ENCODE data around the gene FNDC5. TPM values are rescaled to one million over a fixed set of nuclear protein-coding genes. Genes with fewer than 3 reads are reported as not detected.

The FNDC5 gene
- total and polyA plus RNA-seq, 2 of the 13 experiments (the other 11 are each of a cell fraction or from before 2014, with no cell fraction given) = 1.4 to 3.1 TPM

DNA sequence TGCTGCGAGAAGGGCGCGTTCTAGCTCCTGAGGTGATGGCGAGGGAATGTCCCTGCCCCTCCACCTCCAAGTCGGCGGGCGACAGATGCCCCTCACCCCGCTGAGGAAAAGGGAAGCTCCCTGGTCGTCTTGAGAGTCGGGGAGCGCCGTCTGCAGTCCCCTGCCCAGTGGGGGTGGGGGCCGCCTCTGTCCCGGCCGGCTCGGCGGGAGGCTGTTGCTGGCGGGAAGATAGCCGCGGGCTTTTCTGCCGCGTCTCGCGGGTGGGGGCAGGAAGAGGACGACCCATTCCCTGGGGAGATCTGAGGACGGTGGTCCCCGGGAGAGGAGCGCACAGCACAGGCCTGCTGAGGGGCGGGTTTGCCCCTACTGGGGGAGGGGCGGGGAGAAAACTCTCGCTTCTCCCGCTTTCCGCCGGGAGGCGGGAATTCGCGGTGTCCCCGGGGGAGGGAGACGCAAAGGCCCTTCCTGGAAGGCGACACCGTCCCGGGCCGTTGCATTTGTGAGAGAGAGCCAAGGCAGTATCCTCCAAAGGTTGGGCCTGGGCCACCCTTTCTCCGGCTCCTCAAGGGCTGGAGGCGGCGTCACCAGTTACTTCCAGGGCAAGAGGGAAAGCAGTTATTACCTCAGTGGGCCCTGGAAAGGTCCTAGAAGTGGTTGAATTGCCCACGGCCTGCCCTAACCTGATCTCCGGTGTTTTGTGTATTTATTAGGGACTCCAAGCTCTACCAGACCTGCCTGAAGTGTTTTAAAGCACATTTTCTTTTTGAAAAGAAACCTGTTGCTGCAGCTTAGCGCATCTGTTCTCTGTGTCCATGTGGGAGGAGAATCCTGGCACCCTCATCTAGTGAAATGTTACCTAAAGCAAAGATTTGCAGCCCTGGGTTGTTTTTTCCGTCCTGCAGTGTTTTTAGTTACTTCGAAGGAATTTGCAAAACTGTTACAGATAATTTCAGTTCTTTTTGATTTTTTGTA, 52.6 kb downstream of the FNDC5 start (continued):
- TF ChIP-seq LBX2 (CRISPR knock-in tag; IDR thresholded peaks at IDR 0.05; ENCODE audit: borderline replicate concordance) (no peak), WIZ (CRISPR knock-in tag; IDR thresholded peaks at IDR 0.05) (no peak), ZNF382 (CRISPR knock-in tag; IDR thresholded peaks at IDR 0.05; ENCODE audit: borderline replicate concordance) (no peak), HOXA7 (CRISPR knock-in tag; IDR thresholded peaks at IDR 0.05) (no peak), ZNF576 (CRISPR knock-in tag; IDR thresholded peaks at IDR 0.05) (no peak), HNRNPLL (IDR thresholded peaks at IDR 0.05; ENCODE audit: low read depth, low read length, poor library complexity, severe bottlenecking) (no peak), ZBTB2 (CRISPR knock-in tag; IDR thresholded peaks at IDR 0.05; ENCODE audit: low read depth) (0 out of 2 replicates have a peak, but pooled peaks have one; percentile 69), EED (CRISPR knock-in tag; IDR thresholded peaks at IDR 0.05) (no peak), IKZF4 (CRISPR knock-in tag; IDR thresholded peaks at IDR 0.05; ENCODE audit: borderline replicate concordance, low read depth, not compliant biosample characterization) (no peak), REST (IDR thresholded peaks at IDR 0.05; ENCODE audit: borderline replicate concordance in 1 of 2, low read depth in 1 of 2, low read length in 2 of 2) (no peak), RNF219 (CRISPR knock-in tag; IDR thresholded peaks at IDR 0.05) (no peak)
- TF ChIP-seq, protein P1, sequence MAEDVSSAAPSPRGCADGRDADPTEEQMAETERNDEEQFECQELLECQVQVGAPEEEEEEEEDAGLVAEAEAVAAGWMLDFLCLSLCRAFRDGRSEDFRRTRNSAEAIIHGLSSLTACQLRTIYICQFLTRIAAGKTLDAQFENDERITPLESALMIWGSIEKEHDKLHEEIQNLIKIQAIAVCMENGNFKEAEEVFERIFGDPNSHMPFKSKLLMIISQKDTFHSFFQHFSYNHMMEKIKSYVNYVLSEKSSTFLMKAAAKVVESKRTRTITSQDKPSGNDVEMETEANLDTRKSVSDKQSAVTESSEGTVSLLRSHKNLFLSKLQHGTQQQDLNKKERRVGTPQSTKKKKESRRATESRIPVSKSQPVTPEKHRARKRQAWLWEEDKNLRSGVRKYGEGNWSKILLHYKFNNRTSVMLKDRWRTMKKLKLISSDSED (CRISPR knock-in tag; IDR thresholded peaks at IDR 0.05) = 0 out of 2 replicates have a peak, but pooled peaks have one; percentile 65
- TF ChIP-seq, protein P2, sequence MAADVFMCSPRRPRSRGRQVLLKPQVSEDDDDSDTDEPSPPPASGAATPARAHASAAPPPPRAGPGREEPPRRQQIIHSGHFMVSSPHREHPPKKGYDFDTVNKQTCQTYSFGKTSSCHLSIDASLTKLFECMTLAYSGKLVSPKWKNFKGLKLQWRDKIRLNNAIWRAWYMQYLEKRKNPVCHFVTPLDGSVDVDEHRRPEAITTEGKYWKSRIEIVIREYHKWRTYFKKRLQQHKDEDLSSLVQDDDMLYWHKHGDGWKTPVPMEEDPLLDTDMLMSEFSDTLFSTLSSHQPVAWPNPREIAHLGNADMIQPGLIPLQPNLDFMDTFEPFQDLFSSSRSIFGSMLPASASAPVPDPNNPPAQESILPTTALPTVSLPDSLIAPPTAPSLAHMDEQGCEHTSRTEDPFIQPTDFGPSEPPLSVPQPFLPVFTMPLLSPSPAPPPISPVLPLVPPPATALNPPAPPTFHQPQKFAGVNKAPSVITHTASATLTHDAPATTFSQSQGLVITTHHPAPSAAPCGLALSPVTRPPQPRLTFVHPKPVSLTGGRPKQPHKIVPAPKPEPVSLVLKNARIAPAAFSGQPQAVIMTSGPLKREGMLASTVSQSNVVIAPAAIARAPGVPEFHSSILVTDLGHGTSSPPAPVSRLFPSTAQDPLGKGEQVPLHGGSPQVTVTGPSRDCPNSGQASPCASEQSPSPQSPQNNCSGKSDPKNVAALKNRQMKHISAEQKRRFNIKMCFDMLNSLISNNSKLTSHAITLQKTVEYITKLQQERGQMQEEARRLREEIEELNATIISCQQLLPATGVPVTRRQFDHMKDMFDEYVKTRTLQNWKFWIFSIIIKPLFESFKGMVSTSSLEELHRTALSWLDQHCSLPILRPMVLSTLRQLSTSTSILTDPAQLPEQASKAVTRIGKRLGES (CRISPR knock-in tag; IDR thresholded peaks at IDR 0.05; ENCODE audit: borderline replicate concordance) = no peak
